ENCODE measurements around the gene GEMIN2.

- TF ChIP-seq CTCF (IDR thresholded peaks at IDR 0.05) (no peak), POLR2A (IDR thresholded peaks at IDR 0.05) (no peak)
Measured at GRCh38 chr14:39179042-39179441, 64.9 kb downstream of the GEMIN2 start.

Measured in lower leg skin (tissue), 3 donors.